RWPE1 (cell line): ENCODE data around the gene YWHAH.
"Not testable (repeated sequence)": the region's sequence is repeated elsewhere in the genome, so short reads cannot be mapped to it uniquely, and the experiment has no call there.

Experiments used
- CTCF ChIA-PET: fragments of 350-600 bp; sonication (Branson Sonifier 250); formaldehyde crosslinking; extraction: SDS; loops from one replicate; lab custom pipeline; 2021; lab: Yijun Ruan, JAX
- POLR2A ChIA-PET: fragments of 400-600 bp; formaldehyde crosslinking; extraction: SDS; loops from one replicate; lab custom pipeline; 2020; ENCODE audit warnings: antibody characterized with exemption; ENCODE audit not compliant: low non-redundant PET; lab: Yijun Ruan, JAX
- DNase-seq: peaks from one replicate; pipeline ENCODE4 v3.0.0; 2012; ENCODE audit warnings: low spot score
- H3K27ac ChIP-seq: fragments of 450-650 bp; 2 replicates; pipeline ENCODE4 v1.5.1; 2017
- CTCF ChIP-seq: fragments of 450-650 bp; conservative IDR thresholded peaks from 2 replicates; pipeline ENCODE4 v1.5.1; 2017; ENCODE audit warnings: low read depth, mild to moderate bottlenecking

YWHAH gene

GRCh38 chr22:31970490-31971444, 26.4 kb downstream of the YWHAH start:
- ChIA-PET CTCF (interaction anchor here (0.5 to 1.8 kb wide), 28 partner anchors 8 to 1377 kb away, joined by 3 to 6 read pairs (median 4); partner anchors contain the start of gene PISD), POLR2A (no interaction called here)
- peak; percentile 91 for TF ChIP-seq CTCF
- H3K27ac ChIP-seq, result 0 out of 2 replicates have a peak overlapping the region, but pooled peaks have one; percentile 26
- peak; percentile 85 for DNase-seq

GRCh38 chr22:31972180-31972579, 27.8 kb downstream of the YWHAH start:
- DNase-seq, result no peak
- TF ChIP-seq CTCF, result no peak
- POLR2A ChIA-PET, result no interaction called here
- CTCF ChIA-PET, result no interaction called here
- H3K27ac ChIP-seq, result no peak overlapping the region

- POLR2A ChIA-PET, result no interaction called here
- no peak for TF ChIP-seq CTCF
- no peak overlapping the region for H3K27ac ChIP-seq
- no peak for DNase-seq
- CTCF ChIA-PET, result no interaction called here
Measured at GRCh38 chr22:31973739-31974138, 29.4 kb downstream of the YWHAH start.

GRCh38 chr22:31977141-31977841, 33.0 kb downstream of the YWHAH start:
- POLR2A ChIA-PET, result no interaction called here
- DNase-seq, result peak; percentile 69
- CTCF ChIA-PET, result interaction anchor here (0.6 to 1.5 kb wide), 5 partner anchors 27 to 286 kb away, joined by 3 to 5 read pairs (median 4); no protein-coding TSS in a partner anchor

GRCh38 chr22:31977939-31978338, 33.6 kb downstream of the YWHAH start:
- TF ChIP-seq CTCF, result no peak
- no peak for DNase-seq
- POLR2A ChIA-PET, result no interaction called here

More at GRCh38 chr22:31977141-31977841, 33.0 kb downstream of the YWHAH start:
- H3K27ac ChIP-seq, result no peak overlapping the region
- peak; percentile 72 for TF ChIP-seq CTCF

GRCh38 chr22:31980628-31981027, 36.3 kb downstream of the YWHAH start:
- no peak for TF ChIP-seq CTCF
- no peak overlapping the region for H3K27ac ChIP-seq
- POLR2A ChIA-PET, result no interaction called here
- CTCF ChIA-PET, result interaction anchor here (0.7 kb wide), 1 partner anchor 161 kb away, joined by 3 read pairs; no protein-coding TSS in a partner anchor
- DNase-seq, result no peak

More at GRCh38 chr22:31977939-31978338, 33.6 kb downstream of the YWHAH start:
- H3K27ac ChIP-seq, result no peak overlapping the region
- CTCF ChIA-PET, result interaction anchor here (1.5 kb wide), 1 partner anchor 104 kb away, joined by 4 read pairs; no protein-coding TSS in a partner anchor

- CTCF ChIA-PET, H3K27ac ChIP-seq, POLR2A ChIA-PET, DNase-seq: not testable (repeated sequence)
Measured at GRCh38 chr22:31981976-31982375, 37.6 kb downstream of the YWHAH start.
